HS-27A (cell line): ENCODE data around the gene ASTL.

Source experiments
- DNase-seq: peaks from one replicate; pipeline ENCODE4 v3.0.0-alpha.2; 2012; ENCODE audit warnings: low read depth, missing footprints

ASTL gene

DNA sequence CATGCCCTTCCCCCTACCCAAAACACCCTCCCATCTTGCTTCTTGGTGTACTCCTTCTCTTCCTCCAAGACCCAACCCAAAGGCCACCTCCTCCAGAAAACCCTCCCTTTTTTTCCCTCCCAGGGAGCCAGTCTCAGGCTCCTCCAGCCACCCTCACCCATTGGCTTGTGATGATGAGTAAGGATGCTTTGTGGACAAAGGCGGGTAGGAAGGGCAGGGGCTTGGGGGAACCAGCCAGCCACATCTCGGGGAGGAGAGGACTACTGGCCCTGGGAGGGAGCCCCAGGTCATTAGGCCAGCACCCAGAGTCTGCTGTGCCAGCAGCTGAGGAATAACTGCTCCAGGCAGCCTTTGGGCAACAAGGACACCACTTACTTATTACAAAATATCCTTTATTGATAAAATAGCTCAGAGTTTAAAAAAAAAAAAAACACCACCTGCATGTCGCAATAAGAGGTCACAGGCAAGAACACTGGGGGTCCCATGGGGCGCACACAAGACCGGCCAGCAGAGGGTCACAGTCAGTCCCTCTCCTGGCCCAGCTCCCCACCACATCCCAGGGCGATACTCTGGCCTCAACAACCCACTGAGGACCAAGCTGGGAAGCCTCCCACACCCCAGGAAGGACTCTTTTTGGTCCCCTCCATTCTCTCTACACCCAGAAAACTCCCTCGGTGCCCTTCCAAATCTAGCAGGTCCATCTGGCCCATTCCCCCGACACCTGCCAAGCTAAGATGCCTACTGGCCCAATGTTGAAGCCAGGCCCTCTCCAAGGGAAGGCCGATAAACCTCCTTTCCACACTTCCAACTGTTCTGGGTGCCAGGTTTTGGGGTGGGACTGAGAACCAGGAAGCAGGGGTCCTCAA, 25.6 kb downstream of the ASTL start:
- DNase-seq, result no peak

DNA sequence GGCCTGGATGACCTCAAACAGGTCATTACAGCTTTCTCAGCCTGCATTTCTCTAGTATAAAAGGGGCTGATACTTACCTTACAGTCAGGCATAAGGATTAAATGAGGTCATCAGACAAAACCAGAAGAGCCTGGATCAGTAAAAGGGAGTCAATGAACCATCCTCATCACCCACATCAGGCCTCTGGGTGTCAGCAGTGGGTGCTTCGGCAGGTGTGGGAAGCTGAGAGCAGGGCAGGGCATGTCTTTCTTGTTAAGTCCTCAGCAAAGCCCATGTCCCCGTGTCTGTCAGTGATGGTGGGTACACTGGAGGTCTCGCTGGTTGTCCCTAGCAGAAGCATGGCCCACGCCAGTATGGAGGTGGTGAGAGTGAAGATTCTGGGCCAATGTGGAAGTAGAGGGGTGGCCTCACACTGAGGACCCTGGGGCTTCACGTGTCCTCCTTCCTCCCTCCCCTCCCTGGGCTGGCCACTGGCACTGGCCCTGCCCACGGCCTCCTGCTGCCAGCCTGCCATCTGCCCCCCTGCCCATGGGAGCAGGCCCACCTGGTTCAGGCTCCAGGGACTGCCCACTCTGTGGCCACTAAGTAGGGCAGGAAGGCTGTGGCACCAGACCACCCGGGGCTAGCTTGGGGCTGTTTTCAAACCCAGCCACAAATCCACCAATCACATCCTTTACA, 26.3 kb downstream of the ASTL start:
- DNase-seq, result no peak

DNA sequence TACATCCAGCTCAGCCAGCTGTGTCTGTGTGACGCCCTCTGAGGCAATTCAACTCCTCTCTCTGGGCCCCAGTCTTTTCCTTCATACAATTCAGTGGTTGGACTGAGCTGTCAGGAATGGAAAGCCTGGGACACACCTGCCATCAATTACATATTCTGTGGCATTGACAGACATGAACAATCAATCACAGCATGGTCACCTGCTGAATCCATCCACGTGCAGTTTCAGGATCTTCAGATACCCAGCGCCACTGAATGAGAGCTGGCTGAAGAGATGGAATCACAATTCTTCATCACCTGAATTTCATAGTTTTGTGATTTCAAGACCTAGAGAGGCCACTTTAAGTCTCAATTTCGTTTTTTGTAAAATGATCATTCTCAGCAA, 27.1 kb downstream of the ASTL start:
- no peak for DNase-seq

DNA sequence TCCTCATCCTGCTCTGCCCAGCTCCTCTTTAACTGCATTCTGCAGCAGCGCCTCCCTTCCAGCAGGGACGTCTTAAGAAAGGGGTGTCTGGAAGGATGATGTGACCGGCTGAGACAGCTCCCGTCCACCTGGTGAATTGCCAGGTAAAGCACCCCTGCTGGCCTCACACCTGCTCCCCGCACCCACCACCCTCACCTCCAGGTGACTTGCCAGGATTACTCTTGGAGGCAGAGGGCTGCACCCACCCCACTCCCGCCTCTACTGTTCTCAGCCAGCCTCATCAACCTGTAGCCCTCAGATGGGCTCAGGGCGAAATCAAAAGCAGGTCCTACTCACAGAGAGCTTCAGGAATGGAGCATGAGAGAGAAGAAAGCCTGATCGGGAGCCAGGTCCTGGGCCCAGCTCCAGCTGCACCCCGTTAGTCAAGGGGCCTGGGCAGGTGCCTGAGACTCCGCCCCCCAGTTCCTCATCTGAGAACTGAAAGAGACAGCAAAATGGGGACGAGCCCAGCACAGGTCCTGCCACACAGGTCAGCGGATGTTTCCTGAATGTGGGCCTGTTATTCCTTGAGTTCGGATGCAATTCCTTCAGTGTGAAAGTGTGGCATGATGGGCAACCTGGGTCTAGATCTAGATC, 27.6 kb downstream of the ASTL start:
- no peak for DNase-seq

DNA sequence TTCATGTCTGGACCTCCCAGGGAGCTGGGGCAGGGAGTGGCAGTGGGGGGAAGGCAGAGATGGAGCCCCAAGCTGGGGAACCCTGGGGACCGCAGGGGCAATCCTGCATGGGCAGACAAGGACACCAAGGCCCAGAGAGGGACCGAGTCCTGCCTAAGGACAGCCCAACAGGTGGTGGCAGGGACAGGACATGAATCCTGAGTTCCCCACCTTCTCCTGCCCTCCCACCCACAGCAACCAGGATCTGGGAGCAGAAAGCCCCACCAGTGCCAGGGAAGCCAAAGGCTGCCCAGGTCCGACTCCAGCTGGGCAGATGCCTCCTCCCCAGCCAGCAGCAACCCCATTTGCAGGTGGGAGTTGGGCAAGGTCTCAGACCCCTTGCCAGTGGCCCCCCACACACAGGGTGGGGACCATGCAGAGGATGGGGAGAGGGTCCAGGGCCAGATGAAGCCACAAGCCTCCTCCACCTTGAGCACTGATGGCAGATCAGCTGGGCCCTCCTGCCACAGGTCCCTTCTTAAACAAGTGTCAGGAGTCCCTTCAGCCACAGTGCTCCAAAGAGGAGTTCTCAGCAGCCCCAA, 28.3 kb downstream of the ASTL start:
- no peak for DNase-seq

DNA sequence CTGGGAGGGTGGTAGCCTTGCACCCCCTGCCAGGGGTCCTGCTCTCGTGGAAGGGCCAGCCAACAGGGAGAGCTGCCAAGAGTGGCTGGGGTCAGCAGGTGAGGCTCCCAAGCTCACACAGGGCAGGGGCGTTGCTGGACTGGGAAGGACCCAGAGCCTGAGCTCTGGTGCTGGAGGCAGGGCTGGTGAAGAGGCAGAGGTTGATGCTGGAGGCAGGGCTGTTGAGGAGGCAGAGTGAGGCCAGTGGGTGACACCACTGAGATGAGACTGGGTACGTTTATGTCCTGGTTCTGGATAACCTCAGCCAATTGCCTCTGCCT, 29.0 kb downstream of the ASTL start:
- DNase-seq, result no peak

DNA sequence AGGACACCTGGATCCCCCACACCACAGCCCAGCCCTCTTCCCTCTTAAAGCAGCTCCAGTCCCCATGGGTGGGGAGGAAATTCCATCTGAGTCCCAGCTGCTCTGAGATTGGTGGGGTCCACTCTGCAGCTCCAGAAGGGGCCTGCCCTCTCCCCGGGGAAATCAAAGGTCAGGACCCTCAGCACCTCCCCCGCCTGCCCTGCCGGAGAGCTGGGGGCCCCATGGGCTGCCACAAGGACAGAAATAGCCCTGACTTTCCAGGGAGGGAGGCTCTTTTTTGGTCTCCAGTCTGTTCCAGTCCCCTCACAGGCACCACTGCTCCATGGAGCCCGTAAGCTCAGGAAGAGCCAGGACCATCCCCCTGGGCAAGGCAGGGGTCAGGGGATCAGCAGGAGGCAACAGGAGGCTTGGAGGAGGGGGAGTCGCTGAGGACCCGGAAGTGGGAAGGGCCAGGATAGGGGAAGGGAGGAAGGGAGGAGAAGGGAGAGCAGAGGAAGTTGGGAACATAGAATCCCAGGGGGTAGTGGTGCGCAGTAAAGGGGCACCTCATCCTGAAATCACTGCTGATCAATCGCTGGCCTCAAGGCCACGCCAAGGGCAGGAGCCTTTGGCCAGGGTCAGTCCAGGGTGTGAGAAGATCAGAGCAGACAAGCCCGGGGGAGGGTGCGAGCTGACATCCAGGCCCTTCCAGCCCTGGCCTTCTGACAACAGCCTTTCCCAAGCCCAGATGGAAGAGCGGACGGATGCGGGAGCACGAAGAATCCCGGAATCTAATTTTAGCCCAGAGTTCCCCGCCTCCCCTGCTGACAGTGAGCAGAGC, 29.6 kb downstream of the ASTL start:
- no peak for DNase-seq

DNA sequence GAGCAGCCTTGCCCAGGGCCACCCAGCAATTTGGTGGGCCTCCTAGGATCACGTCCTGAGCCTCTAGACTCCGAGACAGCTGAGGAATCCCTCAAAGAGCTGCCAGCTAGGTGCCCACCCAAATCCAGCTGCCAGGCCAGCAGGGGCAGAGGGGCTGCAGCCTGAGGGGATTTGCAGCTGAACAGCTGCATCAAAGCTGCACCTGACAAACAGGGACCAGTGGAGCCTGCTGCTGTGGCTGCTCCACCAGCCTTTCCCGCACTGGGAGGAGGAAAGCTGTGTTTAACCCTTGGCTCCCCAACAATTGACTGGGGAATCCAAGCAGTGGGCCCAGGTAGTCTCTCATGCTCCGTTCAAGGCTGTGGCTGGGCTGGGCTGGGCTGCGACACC, 30.2 kb downstream of the ASTL start:
- no peak for DNase-seq

DNA sequence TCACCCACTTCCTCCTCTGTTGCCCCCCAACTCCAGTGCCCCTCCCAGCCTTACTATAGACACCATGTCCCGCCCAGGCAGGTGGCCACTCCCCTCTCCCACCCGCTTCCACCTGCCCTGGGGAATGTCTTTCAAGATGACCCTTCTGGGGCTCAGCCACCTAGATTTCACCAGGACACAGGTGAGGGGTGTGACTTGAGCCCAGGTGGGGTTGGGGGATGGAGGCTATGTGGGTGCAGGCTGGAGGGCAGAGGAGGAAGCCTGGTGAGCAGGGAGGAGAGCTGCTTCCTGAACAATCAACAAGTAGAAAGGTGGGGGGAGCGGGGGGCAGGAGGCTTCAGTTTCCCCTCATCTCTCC, 30.6 kb downstream of the ASTL start:
- DNase-seq, result no peak

DNA sequence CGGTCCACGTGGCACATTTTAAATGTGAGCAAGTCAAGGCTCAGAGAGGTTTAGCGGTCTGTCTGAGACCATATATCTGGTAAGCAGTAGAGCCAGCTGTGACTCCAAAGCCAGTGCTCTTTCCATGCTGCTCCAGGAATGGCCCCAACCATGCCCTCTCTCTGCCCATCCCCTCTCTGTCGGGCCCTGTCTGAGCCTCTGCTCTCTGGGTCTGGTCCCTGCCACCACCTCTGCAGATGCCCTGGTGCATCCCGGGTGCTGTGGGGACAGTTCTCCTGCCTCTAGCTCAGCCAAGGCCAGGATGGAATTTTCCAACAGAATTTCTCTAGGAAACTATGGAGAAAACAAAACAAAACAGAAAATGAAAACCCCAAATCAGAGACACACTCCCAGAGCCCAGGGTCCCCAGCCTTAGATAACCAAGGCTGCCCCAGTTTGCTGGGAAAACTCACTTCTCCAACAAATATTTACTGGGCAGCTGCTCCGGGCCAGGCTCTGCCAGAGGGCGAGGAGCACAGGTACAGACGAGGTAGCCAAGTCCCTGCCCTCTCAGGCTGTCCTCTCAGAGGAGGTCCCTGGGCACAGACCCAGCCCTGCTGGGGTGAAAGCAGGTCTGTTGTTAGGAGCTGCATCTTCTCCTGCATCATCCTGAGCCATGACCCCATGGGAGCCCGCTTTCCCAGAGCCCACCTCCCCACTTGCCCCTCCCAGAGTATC, 31.2 kb downstream of the ASTL start:
- no peak for DNase-seq

DNA sequence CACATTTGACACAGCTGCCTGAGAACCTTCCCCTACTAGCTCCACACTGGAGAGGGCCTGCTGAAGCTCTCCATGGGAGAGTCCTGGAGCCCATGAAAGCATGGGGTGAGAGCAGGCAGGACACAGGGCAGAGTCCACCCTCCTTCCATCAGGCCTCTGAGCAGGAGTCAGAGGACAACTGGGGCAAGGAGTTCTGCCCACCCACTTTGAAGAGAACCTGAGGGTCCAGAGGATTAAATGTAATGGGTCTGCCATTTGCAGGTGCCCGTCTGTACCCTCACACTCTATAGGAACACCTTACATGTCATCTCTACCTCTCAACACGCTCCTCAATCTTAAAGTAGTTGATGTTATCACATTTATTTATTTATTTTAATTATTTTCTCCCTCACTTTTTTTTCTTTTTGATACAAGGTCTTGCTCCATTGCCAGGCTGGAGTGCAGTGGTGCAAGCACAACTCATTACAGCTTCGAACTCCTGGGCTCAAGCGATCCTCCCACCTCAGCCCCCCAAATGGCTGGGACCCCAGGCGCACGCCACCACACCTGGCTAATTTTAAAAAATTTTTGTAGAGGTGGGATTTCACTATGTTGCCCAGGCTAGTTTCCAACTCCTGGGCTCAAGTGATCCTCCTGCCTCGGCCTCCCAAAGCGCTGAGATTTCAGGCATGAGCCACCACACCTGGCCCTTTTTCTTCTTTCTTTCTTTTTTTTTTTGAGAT, 32.1 kb downstream of the ASTL start:
- no peak for DNase-seq

DNA sequence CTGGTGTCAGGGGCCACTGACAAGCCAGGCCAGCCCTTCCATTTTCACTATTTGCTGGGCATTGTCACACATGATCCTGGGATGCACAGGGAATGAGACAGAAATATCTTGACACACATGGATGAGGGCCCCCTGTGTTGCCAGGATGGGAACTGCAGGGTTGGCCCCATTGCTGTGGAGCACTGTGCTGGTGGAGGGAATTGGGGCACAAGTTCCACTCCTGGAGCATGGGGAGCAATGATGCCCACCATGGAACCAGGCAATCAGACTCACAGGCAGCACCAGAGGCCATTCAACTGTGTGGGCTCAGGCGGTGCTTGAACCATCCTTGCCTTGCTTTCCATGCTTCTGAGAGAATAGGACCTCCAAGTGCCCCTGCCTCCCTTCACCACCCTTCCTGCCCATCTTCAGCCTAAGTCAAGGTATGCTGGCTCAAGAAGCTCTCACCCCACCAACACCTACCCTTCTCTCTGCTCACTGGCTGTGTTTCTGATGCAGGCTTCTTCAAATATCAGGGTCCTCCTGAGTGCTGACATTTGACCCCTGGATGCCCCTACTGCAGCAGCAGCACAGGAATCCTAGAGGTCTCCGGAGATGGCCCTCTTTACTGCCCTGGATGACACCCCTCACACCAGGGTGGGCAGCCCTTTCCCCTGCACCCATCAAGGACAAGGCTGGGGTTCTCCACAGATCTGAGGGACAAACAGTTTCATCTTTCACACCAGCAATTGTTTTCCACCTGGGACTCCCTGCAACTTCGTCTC, 33.0 kb downstream of the ASTL start:
- no peak for DNase-seq

DNA sequence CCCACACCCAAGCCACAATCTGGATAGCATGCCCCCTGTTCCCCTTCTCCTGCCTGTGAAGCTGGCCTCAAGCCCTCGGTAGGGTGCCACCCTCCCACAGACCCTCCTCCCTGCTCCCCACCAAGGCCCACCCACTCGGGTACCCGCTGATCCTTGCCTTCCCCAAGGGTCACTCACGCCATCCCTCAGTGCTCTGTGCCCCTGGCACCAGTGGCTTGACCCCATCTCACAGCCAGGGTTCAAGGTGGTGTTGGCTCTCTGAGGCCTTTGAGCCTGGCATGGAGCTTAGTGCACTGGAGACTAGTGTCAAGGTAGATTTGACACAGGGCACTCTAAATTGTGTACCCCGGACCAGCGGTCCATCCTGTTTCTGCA, 33.8 kb downstream of the ASTL start:
- DNase-seq, result no peak

DNA sequence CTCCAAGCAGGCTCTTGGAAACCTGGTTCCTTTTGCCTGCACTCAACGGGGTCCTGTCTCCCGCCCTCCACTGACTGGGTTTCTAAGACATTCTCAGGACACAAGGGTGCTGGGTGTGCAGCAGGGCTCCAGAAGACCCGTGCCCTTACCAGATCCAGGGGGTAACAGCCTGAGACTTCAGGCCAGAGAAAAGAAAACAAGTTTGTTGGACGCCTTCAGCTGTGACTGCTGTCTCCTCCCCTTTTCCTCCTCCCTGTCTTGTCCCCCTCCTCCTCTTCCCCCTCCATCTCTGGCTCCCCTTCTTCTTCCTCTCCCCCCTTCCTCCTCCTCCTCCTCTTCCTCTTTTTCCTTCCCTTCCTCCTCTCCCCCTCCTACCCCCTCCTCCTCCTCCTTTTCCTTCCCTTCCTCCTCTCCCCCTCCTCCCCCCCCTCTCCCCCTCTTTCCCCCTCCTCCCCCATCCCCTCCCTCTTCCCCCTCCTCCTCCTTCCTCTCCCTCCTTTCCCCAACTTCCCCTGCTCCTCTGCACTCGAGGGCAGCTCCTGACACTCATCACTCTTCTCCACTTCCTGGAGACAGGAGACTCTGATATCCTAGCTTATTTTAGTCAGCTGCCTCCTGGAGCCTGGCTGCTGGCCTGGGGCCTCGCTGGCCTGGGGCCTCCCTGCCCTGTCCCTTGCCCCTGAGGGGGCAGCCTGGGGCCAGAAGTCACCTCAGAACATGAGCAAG, 34.4 kb downstream of the ASTL start:
- no peak for DNase-seq

DNA sequence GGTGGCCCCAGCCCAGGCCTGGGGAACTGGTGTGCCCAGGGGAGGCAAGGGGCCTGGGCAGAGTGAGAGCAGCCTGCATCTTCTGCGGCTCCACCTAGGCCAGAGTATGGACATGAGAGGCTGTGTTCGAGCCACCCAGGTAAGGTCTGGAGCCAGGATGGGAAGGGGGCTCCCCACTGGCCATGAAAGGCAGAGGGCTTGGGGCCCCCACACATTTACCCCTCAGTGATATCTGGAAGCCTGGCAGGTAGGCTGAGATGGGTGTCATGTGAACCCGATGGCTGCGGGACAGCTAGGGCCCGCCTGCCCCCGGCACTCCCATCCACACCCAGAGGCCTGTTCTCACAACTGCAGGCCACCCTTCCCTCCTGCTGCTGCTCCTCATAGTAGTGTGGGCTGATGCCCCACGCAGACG, 35.1 kb downstream of the ASTL start:
- no peak for DNase-seq

DNA sequence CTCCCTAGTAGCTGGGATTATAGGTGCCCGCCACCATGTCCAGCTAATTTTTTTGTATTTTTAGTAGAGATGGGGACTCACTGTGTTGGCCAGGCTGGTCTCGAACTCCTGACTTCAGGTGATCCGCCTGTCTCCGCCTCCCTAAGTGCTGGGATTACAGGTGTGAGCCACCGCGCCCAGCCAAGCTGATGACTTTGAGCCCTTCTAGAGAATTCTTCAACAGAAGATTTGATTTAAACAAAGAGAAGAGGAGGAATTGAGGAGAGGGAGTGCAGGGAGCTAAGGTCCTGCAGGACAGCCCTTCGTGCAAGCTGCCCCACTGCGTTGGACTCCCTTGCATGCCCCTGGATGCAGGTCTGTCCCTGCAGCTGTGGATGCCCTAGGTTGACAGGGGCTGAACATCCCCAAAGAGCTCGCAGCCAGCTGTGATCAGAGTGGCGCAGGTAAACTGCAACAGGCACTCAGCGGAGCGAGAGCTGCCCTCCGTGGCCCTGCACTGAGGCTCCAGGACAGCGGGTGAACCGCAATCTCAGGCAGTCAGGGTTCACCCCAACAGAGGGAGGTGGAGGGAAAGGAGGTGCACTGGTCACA, 35.6 kb downstream of the ASTL start:
- DNase-seq, result no peak

DNA sequence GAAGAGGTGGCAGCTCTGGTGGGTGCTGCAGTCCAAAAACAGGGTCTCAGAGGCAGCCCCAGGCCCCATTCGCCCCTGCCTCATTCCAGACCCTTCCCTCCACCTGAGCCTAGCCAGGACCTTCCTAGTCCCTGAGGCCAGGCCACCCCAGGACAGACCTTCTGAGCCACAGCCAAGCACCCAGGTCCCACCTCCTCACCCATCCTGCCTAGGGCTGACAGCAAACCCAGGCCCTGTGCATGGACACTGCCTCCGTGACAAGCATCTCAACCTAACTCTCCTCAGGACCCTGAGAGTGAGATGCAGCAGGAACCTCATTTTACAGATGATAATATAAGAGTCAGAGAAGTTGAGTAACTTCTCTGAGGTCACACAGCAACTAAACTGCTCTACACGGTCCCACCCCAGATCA, 37.4 kb downstream of the ASTL start:
- no peak for DNase-seq

DNA sequence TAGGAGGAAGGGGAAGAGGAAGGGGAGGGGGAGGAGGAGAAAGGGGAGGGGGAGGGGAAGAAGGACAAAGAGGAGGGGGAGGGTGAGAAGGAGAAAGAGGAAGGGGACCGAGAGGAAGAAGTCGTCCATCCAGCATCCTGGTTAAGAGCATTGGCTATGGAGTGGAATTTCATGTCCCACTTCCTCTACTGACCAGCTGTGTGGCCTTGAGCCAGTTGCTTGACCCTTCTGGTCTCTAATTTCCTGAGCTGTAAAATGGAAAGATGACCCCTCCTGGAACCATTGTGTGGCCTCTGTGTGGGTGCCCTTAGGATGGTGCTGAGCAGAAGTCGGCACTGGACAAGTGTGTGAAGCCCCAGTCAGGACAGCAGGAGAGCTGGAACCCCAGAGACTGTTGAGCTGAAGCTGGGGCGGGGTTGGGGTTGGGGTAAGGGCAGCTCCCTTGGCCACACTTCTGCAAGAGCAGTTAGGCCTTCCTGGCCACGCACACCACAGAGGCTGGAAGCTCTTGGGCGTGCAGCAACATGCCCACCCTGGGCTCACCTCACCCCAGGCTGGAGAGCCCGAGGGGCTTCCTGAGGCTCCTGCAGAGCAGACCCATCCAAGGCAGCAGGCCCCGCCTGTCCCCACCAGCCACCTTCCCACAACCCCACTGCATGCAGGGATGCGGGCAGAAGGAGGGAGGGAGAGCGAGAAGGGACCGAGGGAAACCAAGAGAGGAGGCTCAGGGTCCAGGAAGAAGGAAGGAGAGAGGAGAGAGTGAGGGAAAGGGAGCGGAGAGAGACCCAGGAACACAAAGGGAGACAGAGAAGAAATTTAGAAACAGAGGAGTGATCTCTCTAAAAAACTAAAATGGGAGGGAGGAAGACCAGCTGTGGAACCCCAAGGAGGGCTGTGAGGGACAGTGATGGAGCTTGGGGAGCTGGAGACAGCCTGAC, 38.2 kb downstream of the ASTL start:
- DNase-seq, result no peak
